C1 segment of cervical spinal cord (tissue), 14 donors: ENCODE measurements around the gene RNF223.
A peak's percentile ranks its signal among the peaks of the same experiment; 100 is the strongest.

Source experiments
- DNase-seq, 14 donors: peaks; one replicate each; lab custom pipeline; 2025; lab: John Stamatoyannopoulos, UW

The RNF223 gene

GRCh38 chr1:1046243-1046642, 27.9 kb downstream of the RNF223 start:
- no peak for DNase-seq

DNA sequence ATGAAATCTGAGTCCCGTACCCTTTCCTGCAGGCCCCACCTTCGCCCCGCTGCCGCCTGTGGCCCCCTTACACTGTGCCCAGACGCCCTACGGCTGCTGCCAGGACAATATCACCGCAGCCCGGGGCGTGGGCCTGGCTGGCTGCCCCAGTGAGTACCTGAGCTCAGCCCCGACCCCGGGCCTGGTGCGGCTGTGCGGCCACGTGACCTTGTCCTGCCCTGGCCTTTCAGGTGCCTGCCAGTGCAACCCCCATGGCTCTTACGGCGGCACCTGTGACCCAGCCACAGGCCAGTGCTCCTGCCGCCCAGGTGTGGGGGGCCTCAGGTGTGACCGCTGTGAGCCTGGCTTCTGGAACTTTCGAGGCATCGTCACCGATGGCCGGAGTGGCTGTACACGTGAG, 29.0 kb downstream of the RNF223 start:
- DNase-seq, result no peak

DNA sequence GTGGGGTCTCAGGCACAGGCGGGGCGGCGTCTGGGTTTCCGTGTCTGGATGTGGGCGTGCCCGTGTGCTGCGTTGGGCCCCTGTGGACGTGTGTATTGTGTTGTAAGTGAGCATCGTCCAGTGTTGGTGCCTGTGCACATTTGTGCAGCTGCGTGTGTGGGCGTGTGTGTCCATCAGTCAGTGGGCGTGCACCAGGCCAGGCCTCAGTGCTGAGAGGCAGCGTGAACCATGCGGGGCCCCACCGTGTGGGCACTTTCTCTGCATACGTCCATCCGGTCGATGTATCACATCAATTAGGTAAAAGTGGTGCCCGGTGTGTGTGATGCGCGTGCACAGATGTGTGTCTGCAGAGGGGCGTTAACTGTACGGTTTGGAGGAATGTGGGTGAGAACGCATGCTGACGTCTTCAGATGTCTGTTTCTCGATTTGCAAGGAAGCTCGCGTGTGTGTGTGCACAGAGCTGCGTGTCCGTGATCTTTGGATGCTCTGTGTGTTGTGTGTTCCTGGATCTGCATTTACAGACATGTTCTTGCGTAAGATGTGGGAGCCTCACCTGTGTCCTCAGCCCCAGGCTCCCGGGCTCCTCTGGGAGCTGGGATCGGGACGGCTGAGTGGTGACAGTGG, 29.5 kb downstream of the RNF223 start:
- DNase-seq, result no peak

DNA sequence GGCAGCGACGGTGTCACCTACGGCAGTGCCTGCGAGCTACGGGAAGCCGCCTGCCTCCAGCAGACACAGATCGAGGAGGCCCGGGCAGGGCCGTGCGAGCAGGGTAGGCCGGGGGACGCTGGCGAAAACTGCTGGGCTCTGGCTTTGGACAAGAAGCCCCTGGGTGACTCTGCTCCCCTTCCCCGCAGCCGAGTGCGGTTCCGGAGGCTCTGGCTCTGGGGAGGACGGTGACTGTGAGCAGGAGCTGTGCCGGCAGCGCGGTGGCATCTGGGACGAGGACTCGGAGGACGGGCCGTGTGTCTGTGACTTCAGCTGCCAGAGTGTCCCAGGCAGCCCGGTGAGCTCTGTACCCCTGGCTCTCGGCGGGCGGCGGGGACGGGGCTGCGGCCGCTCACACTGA, 30.2 kb downstream of the RNF223 start:
- DNase-seq, result no peak

DNA sequence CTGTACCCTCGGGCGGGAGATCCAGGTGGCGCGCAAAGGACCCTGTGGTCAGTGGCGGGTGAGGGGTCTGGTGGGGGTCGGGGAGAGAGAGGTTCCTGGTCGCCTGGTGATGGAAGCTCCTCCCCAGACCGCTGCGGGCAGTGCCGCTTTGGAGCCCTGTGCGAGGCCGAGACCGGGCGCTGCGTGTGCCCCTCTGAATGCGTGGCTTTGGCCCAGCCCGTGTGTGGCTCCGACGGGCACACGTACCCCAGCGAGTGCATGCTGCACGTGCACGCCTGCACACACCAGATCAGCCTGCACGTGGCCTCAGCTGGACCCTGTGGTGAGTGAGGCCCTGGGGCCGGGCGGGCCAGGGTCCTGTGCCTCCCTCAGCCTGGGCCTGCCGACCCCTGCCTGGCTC, 30.7 kb downstream of the RNF223 start:
- no peak for DNase-seq

DNA sequence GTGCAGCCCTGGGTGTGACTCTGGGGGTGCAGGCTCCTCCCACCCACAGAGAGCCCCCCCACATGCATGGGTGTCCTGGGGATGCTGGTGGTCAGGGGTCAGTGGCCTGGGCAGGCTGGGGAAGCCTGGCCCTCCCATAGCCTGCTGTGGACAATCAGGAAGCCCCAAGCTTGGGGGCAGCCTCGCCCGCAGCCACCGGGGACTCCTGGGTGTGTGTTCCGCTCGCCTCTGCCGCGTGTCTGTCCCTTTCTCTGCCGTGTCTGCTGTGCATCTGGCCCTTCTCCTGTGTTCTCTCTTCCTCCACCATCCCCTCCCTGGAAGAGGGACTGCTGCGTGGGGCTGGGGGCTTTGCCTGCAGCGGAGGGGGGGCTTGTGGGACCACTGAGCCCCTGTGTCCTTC, 31.3 kb downstream of the RNF223 start:
- no peak for DNase-seq

- no peak for DNase-seq
Measured at GRCh38 chr1:1041873-1042272, 32.2 kb downstream of the RNF223 start.

DNA sequence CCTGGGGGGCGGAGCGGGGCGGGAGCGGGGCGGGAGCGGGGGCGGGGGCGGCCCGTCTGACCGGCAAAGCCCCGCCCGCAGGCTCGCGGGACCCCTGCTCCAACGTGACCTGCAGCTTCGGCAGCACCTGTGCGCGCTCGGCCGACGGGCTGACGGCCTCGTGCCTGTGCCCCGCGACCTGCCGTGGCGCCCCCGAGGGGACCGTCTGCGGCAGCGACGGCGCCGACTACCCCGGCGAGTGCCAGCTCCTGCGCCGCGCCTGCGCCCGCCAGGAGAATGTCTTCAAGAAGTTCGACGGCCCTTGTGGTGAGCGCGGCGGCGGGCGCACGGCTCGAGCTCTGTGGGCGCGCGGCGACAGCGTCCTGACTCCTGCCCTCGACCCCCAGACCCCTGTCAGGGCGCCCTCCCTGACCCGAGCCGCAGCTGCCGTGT, 33.0 kb downstream of the RNF223 start:
- no peak for DNase-seq

DNA sequence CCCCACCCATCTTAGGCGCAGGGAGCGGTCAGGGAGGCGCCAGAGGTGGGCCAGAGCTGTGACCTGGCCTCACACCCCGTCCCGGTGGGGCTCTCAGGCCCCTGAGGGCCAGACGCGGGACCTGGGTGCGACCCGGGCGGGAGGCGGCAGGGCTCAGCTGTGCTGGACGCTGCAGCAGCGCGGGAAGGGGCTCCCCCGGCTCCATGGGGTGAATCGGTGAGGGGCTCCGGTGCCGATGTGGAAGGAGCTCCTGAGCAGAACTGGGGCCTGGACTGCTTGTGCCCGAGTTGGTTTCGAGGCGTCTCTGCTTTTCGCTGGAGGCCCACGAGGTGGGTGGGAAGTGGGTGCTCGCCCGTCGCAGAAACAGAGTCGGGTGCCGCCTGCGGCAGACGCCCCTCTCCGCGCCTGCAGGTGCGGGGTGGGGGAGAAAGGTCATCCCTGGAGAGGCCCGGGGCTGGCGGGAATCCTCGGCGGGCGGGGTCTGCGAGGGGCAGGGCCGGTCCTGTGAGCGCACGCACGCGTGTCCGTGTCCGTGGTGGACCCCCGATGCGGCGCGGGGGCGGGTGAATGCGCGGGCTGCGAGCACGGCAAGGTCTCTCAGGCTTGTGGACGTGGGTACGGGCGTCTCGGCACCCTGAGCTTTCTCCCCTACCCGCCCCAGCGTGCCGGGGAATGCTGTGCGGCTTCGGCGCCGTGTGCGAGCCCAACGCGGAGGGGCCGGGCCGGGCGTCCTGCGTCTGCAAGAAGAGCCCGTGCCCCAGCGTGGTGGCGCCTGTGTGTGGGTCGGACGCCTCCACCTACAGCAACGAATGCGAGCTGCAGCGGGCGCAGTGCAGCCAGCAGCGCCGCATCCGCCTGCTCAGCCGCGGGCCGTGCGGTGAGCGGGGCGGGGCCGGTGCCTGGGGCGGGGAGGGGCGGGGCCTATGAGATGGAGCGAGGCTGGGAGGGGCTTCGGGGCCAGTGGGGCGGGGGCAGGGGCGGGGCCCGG, 33.8 kb downstream of the RNF223 start:
- DNase-seq, result peak in 8 of 14 donors; percentile 13 to 64 (median 28)

GRCh38 chr1:1039145-1039910, 34.8 kb downstream of the RNF223 start:
- DNase-seq, result no peak

GRCh38 chr1:1038694-1039093, 35.4 kb downstream of the RNF223 start:
- DNase-seq, result no peak

DNA sequence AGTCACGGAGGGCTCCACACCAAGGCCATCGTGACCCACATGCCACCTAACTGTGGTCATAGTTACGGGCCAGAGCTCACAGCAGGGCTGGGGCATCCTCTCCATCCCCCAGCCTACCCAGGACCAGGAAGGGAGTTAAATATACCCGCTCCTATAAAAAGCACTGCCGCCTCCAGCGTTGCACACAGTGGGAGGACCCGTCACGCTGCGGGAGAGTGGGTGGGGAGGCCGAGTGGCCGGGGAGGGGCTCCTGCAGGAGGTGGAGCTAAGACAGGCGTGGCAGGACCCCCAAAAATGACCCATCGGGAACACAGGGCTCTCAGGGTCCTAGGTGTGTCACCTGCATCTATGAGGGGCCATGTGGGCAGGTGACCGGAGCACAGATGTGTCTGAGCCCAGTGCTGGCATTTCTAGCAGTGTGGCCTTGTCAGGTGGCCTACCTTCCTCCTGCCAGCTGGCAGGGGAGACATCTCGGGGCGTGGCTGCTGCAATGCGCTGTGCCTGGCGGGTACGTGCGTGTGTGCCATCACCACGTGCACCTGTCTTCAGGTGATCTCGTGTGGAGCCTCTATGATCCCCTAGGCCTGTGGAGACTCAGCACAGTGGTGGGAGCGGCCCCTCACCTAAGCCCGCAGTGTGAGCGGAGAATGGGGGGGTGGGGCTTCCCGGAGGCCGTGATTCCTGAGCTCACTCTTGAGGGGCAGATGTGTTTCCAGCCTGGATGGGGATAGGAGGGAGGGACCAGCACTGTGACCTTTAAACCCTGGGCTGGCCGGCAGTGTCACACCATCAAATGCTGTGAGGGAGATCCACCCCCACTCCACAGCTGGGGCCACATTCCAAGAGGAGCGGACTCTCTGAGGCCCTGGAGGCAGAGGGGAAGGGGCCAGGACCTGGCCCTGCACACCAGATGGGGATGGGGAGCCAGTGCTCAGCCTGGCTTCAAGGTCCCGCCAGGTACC, 36.5 kb downstream of the RNF223 start:
- DNase-seq, result no peak

DNA sequence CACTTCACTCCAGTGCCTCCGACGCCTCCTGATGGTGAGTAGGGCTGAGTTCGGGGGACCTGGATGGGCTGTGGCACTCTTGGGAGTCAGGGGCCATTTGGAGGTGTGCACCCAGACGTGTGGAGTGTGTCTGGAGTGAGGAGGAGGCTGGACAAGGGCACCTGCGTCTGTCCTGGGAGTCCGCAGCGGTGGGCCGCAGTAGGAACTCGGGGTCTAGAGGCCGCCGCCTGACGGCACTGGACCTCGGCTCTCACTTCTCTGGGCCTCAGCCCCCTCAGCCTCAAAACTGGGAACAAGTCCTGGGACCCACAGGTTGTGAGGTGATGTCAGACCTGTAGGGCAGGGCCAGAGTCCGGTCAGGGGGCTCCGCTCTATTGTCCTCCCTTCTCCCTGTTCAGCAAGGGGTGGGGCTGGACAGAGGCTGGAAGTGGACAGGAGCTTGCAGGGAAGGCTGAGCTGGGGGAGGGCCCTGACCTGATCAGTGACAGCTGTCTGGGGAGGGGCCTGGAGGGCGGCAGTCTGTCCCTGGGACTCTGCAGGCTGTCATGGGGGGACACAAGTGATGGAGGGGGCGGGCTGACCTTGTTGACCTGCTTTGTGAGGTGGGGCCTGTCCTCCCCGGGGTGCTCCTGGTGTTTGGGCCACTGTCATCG, 38.7 kb downstream of the RNF223 start:
- no peak for DNase-seq

DNA sequence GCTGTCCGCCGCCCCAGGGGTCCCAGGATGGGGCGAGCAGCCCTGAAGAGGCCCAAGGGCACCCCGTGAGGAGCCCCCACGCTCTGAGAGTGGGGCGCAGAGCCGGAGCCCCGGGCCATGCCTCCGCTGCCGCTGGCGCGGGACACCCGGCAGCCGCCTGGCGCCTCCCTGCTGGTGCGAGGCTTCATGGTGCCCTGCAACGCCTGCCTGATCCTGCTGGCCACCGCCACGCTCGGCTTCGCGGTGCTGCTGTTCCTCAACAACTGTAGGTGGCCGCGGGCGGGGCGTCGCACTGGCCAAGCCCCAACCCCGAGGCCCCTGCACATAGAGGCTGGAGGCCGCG, 39.7 kb downstream of the RNF223 start:
- no peak for DNase-seq

DNA sequence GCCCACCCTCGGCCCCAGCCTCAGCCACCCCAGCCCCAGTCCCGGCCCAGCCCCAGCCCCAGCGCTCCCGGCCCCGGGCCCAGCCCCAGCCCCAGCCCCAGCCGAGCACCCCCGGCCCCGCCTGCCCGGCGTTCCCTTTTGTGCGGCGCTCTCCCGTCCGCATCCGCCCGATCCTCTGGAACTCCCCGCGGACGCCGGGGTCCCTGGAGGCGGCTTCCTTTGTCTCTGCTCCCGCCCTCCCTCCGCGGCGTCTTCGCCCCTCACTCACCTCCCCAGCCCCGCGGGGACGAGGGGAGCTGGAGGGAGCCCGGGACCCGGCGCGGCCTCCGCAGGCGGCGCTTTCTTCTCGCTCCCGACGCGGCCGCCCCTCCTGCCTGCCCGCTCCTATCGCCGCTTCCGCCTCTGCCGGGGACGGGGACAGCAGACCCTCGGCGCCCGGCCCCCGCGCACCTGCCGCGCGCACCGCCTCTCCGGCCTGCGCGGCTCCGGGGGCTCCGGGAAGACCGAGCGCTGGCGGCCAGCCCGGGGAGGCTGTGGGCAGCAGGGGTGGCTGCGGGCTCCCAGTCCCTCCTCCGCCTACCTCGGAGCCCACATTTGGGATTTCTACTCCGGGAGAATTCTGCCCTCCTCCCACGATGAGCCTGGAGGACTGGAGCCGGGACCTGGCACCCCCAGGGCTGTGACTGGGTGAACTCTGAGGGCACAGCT, 40.2 kb downstream of the RNF223 start:
- DNase-seq, result no peak

DNA sequence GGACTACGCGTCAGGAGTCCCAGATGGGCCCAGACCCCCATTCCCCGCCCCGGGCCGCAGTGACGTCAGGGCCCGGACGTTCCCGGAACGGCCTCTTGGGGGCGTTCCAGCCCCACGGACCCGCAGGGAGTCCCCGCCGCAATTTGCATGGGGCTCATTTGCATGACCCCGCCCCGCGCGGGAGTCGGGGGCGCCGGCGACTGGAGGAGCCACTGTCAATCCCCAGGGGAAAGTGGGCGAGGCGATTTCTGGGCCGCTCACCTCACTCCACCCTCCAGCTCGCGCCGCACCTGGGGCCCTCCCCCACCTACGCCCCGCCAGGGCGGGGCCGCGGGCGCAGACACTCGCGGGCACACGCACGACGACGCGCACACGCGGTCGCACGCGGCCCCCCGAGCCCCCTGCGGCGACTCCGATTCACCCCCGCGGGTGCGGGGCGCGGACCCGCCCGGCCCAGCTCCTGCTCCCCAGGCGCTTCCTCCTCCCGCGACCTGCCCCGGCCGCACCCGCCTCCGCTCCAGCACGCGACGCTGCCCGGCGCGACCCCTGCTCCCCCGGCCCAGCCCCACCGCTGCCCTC, 41.0 kb downstream of the RNF223 start:
- DNase-seq, result peak in 12 of 14 donors; percentile 12 to 75 (median 48)

DNA sequence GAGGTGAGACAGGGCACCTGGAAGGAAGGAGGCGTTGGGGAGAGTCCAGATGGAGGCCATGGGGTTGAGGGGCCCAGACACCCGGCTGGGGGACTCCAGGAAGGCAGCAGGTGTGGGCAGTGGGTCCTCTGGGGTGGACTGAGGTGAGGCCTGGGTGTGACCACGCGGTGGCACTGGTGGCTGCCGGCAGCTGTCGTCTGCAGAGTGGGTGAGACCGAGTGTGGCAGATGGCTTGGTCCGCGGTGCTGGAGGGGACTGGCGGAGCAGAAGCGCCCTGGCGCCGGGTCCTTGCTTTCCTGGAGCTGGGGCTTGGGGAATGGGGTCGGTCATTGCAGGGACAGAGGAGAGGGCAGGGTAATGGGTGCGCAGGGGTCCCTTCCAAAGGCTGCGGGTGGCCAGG, 41.7 kb downstream of the RNF223 start:
- DNase-seq, result peak in 1 of 14 donors; percentile 44

- DNase-seq, result no peak
Measured at GRCh38 chr1:1031659-1032235, 42.4 kb downstream of the RNF223 start.
